Ectodermal cell (in vitro differentiated cells): ENCODE measurements around the gene SMIM24.
"Not testable (repeated sequence)": the region's sequence is repeated elsewhere in the genome, so short reads cannot be mapped to it uniquely, and the experiment has no call there.

Experiments
- H3K27ac ChIP-seq: 2 replicates; pipeline ENCODE4 v1.7.0; 2013; ENCODE audit warnings: mild to moderate bottlenecking, low read depth, low read length; ENCODE audit not compliant: insufficient read depth, poor library complexity, severe bottlenecking
- H3K27me3 ChIP-seq: 2 replicates; pipeline ENCODE4 v1.7.0; 2013; ENCODE audit warnings: mild to moderate bottlenecking, low read length; ENCODE audit not compliant: insufficient read depth, control insufficient read depth, poor library complexity, severe bottlenecking
- H3K36me3 ChIP-seq: one replicate; pipeline ENCODE4 v1.7.0; 2013; ENCODE audit warnings: low read length; ENCODE audit not compliant: control insufficient read depth, insufficient read depth
- H3K4me1 ChIP-seq: one replicate; pipeline ENCODE4 v1.7.0; 2013; ENCODE audit warnings: low read length; ENCODE audit not compliant: control insufficient read depth, insufficient read depth
- H3K4me3 ChIP-seq: 2 replicates; pipeline ENCODE4 v1.7.0; 2013; ENCODE audit warnings: low read depth, low read length, control low read depth; ENCODE audit not compliant: insufficient read depth
- H3K9me3 ChIP-seq: 2 replicates; pipeline ENCODE4 v1.7.0; 2013; ENCODE audit warnings: mild to moderate bottlenecking, low read length, moderate library complexity; ENCODE audit not compliant: control insufficient read depth
- WGBS, 2 experiments: methylation state at CpG; one replicate each; pipeline ENCODE4 v1.1.7; 2013; ENCODE audit warnings: missing lambda C conversion rate in 2 of 2; 5-methylcytosine and 5-hydroxymethylcytosine counted together

The SMIM24 gene

GRCh38 chr19:3431760-3432397 is 48.4 kb downstream of the SMIM24 start:
- WGBS, 2 experiments, result 88 to 91% methylated on average over 18 of the region's 18 CpGs
- H3K4me3 ChIP-seq, result no peak overlapping the region
- H3K27me3 ChIP-seq, result no peaks in the 10 kb centered on the region
- no peaks in the 10 kb centered on the region for H3K9me3 ChIP-seq
- H3K36me3 ChIP-seq, result no peaks in the 10 kb centered on the region
- H3K27ac ChIP-seq, result no peak overlapping the region
- no peaks in the 10 kb centered on the region for H3K4me1 ChIP-seq

- not testable (repeated sequence) for H3K4me1 ChIP-seq, H3K4me3 ChIP-seq, H3K36me3 ChIP-seq, H3K9me3 ChIP-seq, H3K27ac ChIP-seq, H3K27me3 ChIP-seq
- 88 to 90% methylated on average over 5 of the region's 5 CpGs for WGBS, 2 experiments
Observed at GRCh38 chr19:3430366-3430680, 50.0 kb downstream of the SMIM24 start.

- H3K9me3 ChIP-seq, result no peaks in the 10 kb centered on the region
- no peaks in the 10 kb centered on the region for H3K27me3 ChIP-seq
- 87% methylated on average over 9 of the region's 9 CpGs for WGBS, 2 experiments
- H3K4me3 ChIP-seq, result no peak overlapping the region
- H3K27ac ChIP-seq, result no peak overlapping the region
- H3K36me3 ChIP-seq, result no peaks in the 10 kb centered on the region
- no peaks in the 10 kb centered on the region for H3K4me1 ChIP-seq
Observed at GRCh38 chr19:3426433-3426832, 53.9 kb downstream of the SMIM24 start.
